Thyroid gland (tissue), 4 donors: Measurements from ENCODE around the gene VAPA. TPM values are rescaled to one million over a fixed set of nuclear protein-coding genes. Genes with fewer than 3 reads are reported as not detected.

Experiments used
- DNase-seq, 2 donors: peaks; one replicate each; pipeline ENCODE4 v3.0.0-alpha.2; 2019
- H3K27ac ChIP-seq, 3 donors: fragments of 200-600 bp; sonication (generic); 1 replicate in 2 of 3; 2 replicates in 1 of 3; pipeline ENCODE4 v1.5.1; 2016 to 2019; ENCODE audit warnings: mild to moderate bottlenecking in 1 of 3, moderate library complexity in 1 of 3
- H3K27me3 ChIP-seq: fragments of 200-600 bp; sonication (generic); one replicate; pipeline ENCODE4 v1.5.1; 2019
- H3K36me3 ChIP-seq, 2 donors: fragments of 200-600 bp; sonication (generic); one replicate each; pipeline ENCODE4 v1.5.1; 2016 to 2019
- H3K4me1 ChIP-seq, 2 donors: fragments of 200-600 bp; sonication (generic); one replicate each; pipeline ENCODE4 v1.5.1; 2017 to 2019
- H3K4me3 ChIP-seq, 3 donors: fragments of 200-600 bp; sonication (generic); replicated peaks in 1 of 3; 1 replicate in 2 of 3; 2 replicates in 1 of 3; pipeline ENCODE4 v1.5.1; 2016; ENCODE audit warnings: mild to moderate bottlenecking in 1 of 3
- H3K9me3 ChIP-seq: fragments of 200-600 bp; sonication (generic); one replicate; pipeline ENCODE4 v1.5.1; 2017
- POLR2A ChIP-seq, 2 donors: fragments of 450-650 bp; IDR thresholded peaks; one replicate each; pipeline ENCODE4 v1.6.1; 2017; ENCODE audit warnings: antibody characterized with exemption in 2 of 2, mild to moderate bottlenecking in 2 of 2, moderate library complexity in 1 of 2
- WGBS, 2 donors: methylation state at CpG; one replicate each; pipeline ENCODE4 v1.1.5; 2017; 5-methylcytosine and 5-hydroxymethylcytosine counted together
- intact Hi-C: fragments of 100-400 bp; cut with DNase I; formaldehyde crosslinking; loops from one replicate; pipeline ENCODE4 v1.15.1; 2023
- total RNA-seq, 4 donors: library from RNA; depleted of rRNA; stranded (reverse); fragments of >200 nt; gene quantifications; one replicate each; pipeline ENCODE4 v1.2.3, GENCODE V29; 2016
- TF ChIP-seq, protein P1 (sequence below), 6 experiments: fragments of 200-600 bp in 3 of 6; fragments of 450-650 bp in 3 of 6; sonication (generic) in 3 of 6; IDR thresholded peaks; one replicate each; pipeline ENCODE4 v1.5.1; 2016 to 2019; ENCODE audit warnings: antibody characterized with exemption in 6 of 6, mild to moderate bottlenecking in 2 of 6, inconsistent platforms in 1 of 6, moderate library complexity in 1 of 6

VAPA gene
- total RNA-seq, 4 donors from 2014 or later: 232 to 261 (median 244) TPM

DNA sequence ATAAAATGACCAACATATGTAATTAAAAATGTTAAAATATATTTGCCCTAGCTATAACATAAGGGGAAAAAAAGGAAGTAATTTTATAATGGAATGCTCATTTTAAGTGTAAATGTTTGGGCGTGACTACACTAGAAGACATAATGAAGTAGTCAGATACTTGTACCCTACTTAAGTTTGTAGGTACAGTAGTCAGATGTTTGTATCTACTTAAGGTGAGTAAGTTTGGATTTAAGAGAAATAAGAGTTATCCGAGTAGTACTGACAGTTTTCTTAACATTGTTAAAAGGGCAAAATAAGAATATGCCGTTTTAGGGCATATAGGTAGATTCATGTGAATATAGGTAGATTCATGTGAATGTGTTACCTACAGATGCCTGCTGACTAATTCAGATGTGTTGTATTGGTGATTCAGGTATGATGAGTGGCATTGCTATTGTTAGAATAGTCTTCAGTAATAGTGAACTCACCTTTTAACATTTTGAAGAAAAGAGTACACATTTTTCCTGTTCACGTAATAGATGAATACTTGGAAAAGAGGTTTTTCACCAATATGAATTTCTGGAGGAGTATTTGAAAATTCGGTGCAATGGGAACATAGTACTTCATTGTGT lies 14.9 kb downstream of the VAPA start:
- Histone ChIP-seq H3K27ac (no peak overlapping the region), H3K36me3 (peaks cover 0 to 2% of the 10 kb centered on the region in 2 donors), H3K27me3 (no peaks in the 10 kb centered on the region), H3K4me3 (no peak overlapping the region), H3K9me3 (no peaks in the 10 kb centered on the region), H3K4me1 (peaks cover 25 to 58% of the 10 kb centered on the region in 2 donors)
- 84 to 88% methylated on average over 5 of the region's 5 CpGs for WGBS, 2 donors
- TF ChIP-seq, protein P1, sequence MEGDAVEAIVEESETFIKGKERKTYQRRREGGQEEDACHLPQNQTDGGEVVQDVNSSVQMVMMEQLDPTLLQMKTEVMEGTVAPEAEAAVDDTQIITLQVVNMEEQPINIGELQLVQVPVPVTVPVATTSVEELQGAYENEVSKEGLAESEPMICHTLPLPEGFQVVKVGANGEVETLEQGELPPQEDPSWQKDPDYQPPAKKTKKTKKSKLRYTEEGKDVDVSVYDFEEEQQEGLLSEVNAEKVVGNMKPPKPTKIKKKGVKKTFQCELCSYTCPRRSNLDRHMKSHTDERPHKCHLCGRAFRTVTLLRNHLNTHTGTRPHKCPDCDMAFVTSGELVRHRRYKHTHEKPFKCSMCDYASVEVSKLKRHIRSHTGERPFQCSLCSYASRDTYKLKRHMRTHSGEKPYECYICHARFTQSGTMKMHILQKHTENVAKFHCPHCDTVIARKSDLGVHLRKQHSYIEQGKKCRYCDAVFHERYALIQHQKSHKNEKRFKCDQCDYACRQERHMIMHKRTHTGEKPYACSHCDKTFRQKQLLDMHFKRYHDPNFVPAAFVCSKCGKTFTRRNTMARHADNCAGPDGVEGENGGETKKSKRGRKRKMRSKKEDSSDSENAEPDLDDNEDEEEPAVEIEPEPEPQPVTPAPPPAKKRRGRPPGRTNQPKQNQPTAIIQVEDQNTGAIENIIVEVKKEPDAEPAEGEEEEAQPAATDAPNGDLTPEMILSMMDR (IDR thresholded peaks at IDR 0.05): no peak
- TF ChIP-seq POLR2A (IDR thresholded peaks at IDR 0.05): no peak
- no peak for DNase-seq
- intact Hi-C loops: no loop called here

DNA sequence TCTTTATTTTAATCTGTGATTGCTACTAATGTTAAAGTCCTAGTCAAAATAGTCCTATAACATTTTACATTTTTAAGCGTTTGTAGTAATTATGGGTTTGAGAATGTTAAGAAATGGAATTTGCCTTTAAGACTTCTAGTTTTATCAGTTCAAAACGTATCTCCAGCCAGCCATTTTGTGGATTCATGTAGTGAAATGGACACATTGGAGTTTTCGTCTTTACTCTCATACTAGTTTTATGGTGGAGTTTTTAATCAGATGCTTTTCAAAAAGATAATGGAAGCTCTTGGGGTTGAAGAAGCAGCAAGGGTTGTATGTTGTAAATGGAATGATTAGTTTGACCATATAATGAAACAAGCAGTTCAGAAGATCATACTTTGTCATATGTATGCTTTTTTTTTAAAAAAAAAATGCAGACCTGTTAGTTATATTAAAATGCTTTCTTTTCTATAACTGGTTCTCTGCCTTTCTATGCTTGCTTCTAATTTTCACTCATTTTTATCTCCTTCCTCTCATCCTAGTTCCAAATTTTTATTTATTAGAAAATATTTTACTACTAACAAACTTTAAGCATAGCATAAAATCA lies 16.6 kb downstream of the VAPA start:
- intact Hi-C loops: no loop called here
- TF ChIP-seq, protein P1 (IDR thresholded peaks at IDR 0.05): no peak
- TF ChIP-seq POLR2A (IDR thresholded peaks at IDR 0.05): no peak
- H3K27ac ChIP-seq: no peak overlapping the region
- no peaks in the 10 kb centered on the region for H3K27me3 ChIP-seq
- no peak for DNase-seq
- H3K4me1 ChIP-seq: peaks cover 14 to 49% of the 10 kb centered on the region in 2 donors
- no peaks in the 10 kb centered on the region for H3K9me3 ChIP-seq
- 70 to 93% methylated on average over 3 of the region's 3 CpGs for WGBS, 2 donors
- peaks cover 0 to 4% of the 10 kb centered on the region in 2 donors for H3K36me3 ChIP-seq
- H3K4me3 ChIP-seq: no peak overlapping the region

DNA sequence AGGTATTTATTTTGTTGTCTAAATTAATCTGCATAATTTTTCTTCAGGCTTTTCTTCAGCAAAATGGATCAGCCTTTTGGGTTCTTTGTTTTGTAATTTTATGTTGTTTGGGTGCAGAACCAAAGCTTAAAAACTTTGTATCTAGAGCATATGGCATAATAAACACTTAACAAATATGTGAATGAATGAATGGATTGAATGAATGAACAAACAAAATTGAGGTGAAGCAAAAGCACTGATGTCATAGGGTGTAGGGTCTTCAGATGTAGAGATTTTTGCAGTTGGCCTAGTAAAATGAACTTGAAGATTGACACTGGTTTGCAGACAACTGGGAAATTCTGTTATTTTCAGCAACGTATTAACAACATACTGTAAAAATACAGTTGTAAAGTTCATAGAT lies 17.3 kb downstream of the VAPA start:
- Histone ChIP-seq H3K36me3 (peaks cover 0 to 4% of the 10 kb centered on the region in 2 donors), H3K4me3 (no peak overlapping the region), H3K4me1 (peaks cover 7 to 42% of the 10 kb centered on the region in 2 donors), H3K9me3 (no peaks in the 10 kb centered on the region), H3K27ac (no peak overlapping the region), H3K27me3 (no peaks in the 10 kb centered on the region)
- no peak for DNase-seq
- TF ChIP-seq, protein P1 (IDR thresholded peaks at IDR 0.05): no peak
- TF ChIP-seq POLR2A (IDR thresholded peaks at IDR 0.05): no peak
- intact Hi-C loops: no loop called here
- WGBS, 2 donors: 48 to 98% methylated on average over 1 of the region's 1 CpG

DNA sequence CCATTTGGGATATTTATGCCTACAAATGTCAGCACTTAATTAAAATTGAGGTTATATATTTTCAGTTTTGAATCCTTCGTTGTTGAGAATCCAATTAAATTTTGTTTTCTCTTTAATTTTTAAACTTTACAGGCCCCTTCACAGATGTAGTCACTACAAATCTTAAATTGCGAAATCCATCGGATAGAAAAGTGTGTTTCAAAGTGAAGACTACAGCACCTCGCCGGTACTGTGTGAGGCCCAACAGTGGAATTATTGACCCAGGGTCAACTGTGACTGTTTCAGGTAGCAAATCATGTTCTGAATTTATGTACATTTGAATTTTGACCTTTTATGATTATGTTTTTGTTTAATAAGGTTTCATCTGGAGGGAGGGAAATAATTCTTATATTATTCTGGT lies 17.9 kb downstream of the VAPA start:
- DNase-seq: no peak
- intact Hi-C loops: no loop called here
- peaks cover 6 to 38% of the 10 kb centered on the region in 2 donors for H3K4me1 ChIP-seq
- peaks cover 0 to 8% of the 10 kb centered on the region in 2 donors for H3K36me3 ChIP-seq
- no peak overlapping the region for H3K27ac ChIP-seq
- WGBS, 2 donors: 88 to 90% methylated on average over 5 of the region's 5 CpGs
- TF ChIP-seq, protein P1 (IDR thresholded peaks at IDR 0.05): no peak
- no peak for TF ChIP-seq POLR2A (IDR thresholded peaks at IDR 0.05)
- H3K9me3 ChIP-seq: no peaks in the 10 kb centered on the region
- no peaks in the 10 kb centered on the region for H3K27me3 ChIP-seq
- no peak overlapping the region for H3K4me3 ChIP-seq

DNA sequence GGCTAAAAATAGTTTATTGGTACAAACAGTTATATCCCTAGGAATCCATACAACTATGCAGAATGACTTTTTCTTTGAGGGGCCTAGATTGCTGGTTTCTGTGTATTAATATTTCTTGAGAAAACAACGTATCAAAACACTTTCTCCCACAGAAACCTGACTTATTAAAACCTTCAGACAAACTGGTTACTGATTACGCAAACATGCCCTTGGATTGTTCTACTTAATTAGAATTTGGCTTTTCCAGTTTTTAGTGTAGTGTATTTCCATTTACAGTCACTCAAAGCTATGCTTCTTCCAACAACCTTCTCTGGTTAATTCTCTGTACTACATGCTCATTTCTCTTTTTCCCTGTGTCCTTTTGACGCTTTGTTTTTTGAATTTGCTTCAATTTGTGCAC lies 20.0 kb downstream of the VAPA start:
- intact Hi-C loops: no loop called here
- no peak for TF ChIP-seq POLR2A (IDR thresholded peaks at IDR 0.05)
- TF ChIP-seq, protein P1 (IDR thresholded peaks at IDR 0.05): no peak
- Histone ChIP-seq H3K27me3 (no peaks in the 10 kb centered on the region), H3K36me3 (peaks cover 0 to 20% of the 10 kb centered on the region in 2 donors), H3K27ac (no peak overlapping the region), H3K4me1 (peaks cover 0 to 17% of the 10 kb centered on the region in 2 donors), H3K9me3 (no peaks in the 10 kb centered on the region), H3K4me3 (no peak overlapping the region)
- 96 to 97% methylated on average over 3 of the region's 3 CpGs for WGBS, 2 donors
- DNase-seq: no peak
